ENCODE data around the gene GLT8D1.

Gene GLT8D1

DNA sequence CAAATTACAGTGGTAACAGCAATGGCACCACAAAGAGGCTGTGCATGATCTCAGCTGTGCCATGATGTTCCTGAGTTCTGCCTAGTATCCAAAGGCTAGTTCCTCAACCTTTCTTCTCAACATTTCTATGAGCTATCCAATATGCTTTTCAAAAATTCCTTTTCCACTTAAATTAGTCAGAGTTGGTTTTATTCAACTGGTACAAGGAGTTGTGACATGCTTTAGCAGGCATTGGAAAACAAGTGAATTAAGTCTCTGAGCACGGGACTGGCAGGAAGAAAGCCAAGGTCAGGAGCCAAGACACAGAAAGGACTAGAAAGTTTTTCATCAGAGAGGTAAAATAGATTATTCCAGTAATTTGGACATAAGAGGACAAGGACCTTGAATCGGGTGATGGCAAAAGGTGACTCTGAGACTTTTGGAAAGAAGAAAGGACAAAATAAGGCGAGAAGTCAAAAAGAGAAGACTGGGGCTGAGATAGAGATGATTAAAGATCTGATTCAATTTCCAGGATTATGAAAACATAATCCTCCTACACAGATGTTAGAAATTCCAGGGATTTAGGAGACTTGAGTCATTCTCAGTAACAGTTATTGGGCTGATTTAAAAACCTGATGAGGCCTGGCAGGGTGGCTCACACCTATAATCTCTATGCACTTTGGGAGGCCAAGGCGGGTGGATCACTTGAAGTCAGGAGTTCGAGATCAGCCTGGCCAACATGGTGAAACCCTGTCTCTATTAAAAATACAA, 56.0 kb downstream of the GLT8D1 start:
- TF ChIP-seq, protein P1, sequence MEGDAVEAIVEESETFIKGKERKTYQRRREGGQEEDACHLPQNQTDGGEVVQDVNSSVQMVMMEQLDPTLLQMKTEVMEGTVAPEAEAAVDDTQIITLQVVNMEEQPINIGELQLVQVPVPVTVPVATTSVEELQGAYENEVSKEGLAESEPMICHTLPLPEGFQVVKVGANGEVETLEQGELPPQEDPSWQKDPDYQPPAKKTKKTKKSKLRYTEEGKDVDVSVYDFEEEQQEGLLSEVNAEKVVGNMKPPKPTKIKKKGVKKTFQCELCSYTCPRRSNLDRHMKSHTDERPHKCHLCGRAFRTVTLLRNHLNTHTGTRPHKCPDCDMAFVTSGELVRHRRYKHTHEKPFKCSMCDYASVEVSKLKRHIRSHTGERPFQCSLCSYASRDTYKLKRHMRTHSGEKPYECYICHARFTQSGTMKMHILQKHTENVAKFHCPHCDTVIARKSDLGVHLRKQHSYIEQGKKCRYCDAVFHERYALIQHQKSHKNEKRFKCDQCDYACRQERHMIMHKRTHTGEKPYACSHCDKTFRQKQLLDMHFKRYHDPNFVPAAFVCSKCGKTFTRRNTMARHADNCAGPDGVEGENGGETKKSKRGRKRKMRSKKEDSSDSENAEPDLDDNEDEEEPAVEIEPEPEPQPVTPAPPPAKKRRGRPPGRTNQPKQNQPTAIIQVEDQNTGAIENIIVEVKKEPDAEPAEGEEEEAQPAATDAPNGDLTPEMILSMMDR (IDR thresholded peaks at IDR 0.05; ENCODE audit: low read length, missing control alignments) = no peak
- peak; percentile 65 for DNase-seq (ENCODE audit: low read depth)
- H3K4me3 ChIP-seq (replicated peaks; ENCODE audit: low read depth, low read length) = no peak overlapping the region

DNA sequence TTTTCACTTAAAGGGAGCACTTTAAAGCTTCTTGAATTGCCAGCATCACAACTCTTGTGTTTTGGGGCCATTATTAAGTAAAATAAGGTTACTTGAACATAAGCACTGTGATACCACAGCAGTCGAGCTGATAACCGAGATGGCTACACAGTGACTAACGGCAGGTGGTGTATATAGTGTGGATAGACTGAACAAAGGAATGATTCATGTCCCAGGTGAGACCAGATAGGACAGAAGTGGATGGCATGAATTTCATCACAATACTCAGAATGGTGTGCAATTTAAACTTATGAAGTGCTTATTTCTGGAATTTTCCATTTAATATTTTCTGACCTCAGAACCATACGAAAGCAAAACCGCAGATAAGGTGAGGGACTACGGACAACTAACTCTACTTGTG, 60.0 kb downstream of the GLT8D1 start:
- no peak for DNase-seq (ENCODE audit: low read depth)
- TF ChIP-seq, protein P1 (IDR thresholded peaks at IDR 0.05; ENCODE audit: low read length, missing control alignments) = no peak
- no peak overlapping the region for H3K4me3 ChIP-seq (replicated peaks; ENCODE audit: low read depth, low read length)

Measured in fibroblast of pulmonary artery (primary cell).